ENCODE results near the gene SUGCT.

GRCh38 chr7:40470091-40470592, 335.3 kb downstream of the SUGCT start:
- no peak for TF ChIP-seq NFAT5 (CRISPR knock-in tag; IDR thresholded peaks at IDR 0.05)
- no peak for TF ChIP-seq CTCF (CRISPR knock-in tag; IDR thresholded peaks at IDR 0.05)
- TF ChIP-seq EZH2 (conservative IDR thresholded peaks at IDR 0.05; ENCODE audit: low read depth, low read length) = no peak
